NCI-H2196 (cell line): ENCODE results near the gene DCUN1D3.
A peak's percentile ranks its signal among the peaks of the same experiment; 100 is the strongest.
"Not testable (repeated sequence)": the region's sequence is repeated elsewhere in the genome, so short reads cannot be mapped to it uniquely, and the experiment has no call there.

Source experiments
- DNase-seq: peaks from one replicate; lab custom pipeline; 2025; ENCODE audit not compliant: unreplicated experiment; lab: John Stamatoyannopoulos, UW

The DCUN1D3 gene

GRCh38 chr16:20900299-20901067 lies at the start of gene DCUN1D3, which contains the start of gene LYRM1:
Gene DCUN1D3, minus strand, starts transcription at chr16:20900358. Its CDS starts 37,820 bp downstream, at chr16:20862538.
Gene LYRM1, plus strand, starts transcription at chr16:20900771. Its CDS starts 14,785 bp downstream, at chr16:20915556.
- peak; percentile 95 for DNase-seq

GRCh38 chr16:20949660-20950059 lies 49.5 kb upstream of the DCUN1D3 start:
- no peak for DNase-seq

GRCh38 chr16:20948444-20948843 lies 48.3 kb upstream of the DCUN1D3 start:
- no peak for DNase-seq

- DNase-seq, result no peak
Measured at GRCh38 chr16:20946015-20946629, 46.0 kb upstream of the DCUN1D3 start.

- not testable (repeated sequence) for DNase-seq
Measured at GRCh38 chr16:20945575-20945875, 45.4 kb upstream of the DCUN1D3 start.

- DNase-seq, result no peak
Measured at GRCh38 chr16:20944861-20945574, 44.9 kb upstream of the DCUN1D3 start.

- no peak for DNase-seq
Measured at GRCh38 chr16:20942256-20942655, 42.1 kb upstream of the DCUN1D3 start.

DNA sequence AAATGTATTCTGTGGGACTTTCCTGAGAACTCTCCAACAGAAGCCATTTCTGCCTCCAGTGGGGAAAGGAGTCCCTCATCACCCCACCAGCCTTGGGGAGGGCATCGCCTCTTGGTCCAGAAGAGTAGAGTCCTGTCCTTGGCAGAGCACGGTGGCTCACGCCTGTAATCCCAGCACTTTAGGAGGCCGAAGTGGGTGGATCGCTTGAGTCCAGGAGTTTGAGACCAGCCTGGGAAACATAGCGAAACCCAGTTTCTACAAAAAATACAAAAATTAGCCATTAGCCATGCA lies 41.4 kb upstream of the DCUN1D3 start:
- no peak for DNase-seq

GRCh38 chr16:20940871-20941635 lies 40.9 kb upstream of the DCUN1D3 start:
- DNase-seq, result no peak

GRCh38 chr16:20939611-20940010 lies 39.5 kb upstream of the DCUN1D3 start:
- DNase-seq, result no peak

GRCh38 chr16:20938426-20938825 lies 38.3 kb upstream of the DCUN1D3 start:
- DNase-seq, result no peak

DNA sequence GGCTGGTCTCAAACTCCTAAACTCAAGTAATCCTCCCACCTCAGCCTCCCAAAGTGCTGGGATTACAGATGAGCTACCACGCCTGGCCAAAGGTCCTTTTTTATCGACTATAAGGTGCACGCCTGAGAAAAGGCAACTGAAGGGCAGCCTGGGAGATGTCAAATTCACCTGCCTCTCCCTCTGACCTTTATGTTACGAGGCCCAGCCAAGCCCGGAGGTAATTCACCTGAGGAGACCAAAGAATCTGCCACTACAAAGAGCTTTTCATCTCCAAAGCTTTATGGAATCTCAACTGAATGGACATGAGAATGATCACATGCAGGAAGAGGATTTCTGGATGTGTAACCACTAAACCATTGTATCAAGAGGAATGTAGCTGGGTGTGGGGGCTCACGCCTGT lies 37.6 kb upstream of the DCUN1D3 start:
- no peak for DNase-seq

- no peak for DNase-seq
Measured at GRCh38 chr16:20933589-20933988, 33.4 kb upstream of the DCUN1D3 start.

DNA sequence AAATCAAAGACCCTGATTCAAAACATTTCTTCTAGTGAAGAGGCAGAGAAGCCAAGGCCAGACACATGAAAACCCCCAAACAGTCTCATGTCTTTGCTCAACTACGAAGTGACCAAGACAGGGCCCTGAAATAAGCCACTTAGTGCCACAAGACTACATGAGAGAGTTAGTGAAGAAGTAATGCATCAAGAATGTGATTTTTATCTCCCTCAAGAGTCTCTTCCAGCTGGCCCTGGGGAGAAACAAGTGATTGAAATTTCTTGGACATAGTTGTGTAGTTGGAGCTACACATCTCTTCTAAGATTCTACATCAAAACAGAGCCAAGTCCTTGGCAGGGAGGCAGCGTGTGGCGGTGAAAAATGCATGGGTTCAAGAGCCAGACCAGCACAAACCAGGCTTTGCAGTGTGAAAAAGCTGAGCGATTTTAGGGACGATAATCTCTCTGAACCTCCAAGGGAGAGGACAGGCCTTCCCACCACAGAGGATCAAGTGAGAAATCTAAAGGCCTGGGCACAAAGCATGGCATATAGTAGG lies 31.0 kb upstream of the DCUN1D3 start:
- no peak for DNase-seq

GRCh38 chr16:20930365-20930690 lies 30.2 kb upstream of the DCUN1D3 start:
- no peak for DNase-seq

DNA sequence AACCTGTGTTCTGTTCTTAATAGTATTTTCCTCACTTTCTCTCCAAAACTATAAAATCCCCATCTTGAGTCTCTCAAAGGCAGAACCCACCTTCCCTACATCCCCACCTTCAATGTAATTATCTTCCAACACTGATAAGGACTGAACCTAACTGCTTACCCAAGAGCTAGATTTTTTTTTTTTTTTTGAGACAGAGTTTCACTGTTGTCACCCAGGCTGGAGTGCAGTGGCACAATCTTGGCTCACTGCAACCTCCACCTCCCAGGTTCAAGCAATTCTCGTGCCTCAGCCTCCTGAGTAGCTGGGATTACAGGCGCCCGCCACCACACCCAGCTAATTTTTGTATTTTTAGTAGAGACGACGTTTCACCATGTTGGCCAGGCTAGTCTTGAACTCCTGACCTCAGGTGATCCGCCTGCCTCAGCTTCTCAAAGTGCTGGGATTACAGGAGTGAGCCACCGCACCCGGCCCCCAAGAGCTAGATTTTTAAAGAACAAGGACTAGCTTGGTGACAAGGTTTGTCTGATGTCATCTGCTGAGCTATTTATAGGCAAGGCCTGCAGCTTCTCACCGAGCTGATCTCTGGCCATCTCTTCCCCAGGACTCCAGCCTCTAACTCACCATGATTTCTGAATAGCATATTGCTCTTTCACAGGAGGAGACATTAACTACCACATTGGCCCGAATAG lies 29.7 kb upstream of the DCUN1D3 start:
- not testable (repeated sequence) for DNase-seq

DNA sequence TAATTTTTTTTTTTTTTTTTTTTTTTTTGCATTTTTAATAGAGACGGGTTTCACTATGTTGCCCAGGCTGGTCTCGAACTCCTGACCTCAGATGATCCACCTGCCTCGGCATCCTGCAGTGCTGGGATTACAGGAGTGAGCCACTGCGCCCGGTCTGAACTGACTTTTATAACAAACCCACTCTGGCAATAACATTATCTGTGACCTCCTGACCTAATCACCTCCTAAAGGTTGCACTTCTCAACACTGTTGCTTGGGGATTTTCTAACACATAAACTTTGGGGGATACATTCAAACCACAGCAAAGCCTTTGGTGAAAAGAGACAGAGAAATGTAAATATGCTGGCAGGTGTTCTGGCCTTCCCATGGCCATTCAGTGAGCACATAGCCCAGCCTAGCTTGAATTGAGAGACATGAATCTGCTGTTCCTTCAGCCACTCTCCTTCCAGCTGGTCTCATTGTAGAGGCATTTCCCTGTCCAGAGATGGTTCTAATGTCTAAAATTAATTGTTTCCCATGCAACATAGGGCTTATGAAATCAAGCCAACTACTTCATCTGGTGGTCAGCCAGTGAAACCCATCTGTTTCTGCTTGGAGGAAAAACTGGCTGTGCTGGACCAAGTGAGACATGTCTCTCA lies 28.7 kb upstream of the DCUN1D3 start:
- DNase-seq, result no peak

GRCh38 chr16:20925751-20926150 lies 25.6 kb upstream of the DCUN1D3 start:
- no peak for DNase-seq

DNA sequence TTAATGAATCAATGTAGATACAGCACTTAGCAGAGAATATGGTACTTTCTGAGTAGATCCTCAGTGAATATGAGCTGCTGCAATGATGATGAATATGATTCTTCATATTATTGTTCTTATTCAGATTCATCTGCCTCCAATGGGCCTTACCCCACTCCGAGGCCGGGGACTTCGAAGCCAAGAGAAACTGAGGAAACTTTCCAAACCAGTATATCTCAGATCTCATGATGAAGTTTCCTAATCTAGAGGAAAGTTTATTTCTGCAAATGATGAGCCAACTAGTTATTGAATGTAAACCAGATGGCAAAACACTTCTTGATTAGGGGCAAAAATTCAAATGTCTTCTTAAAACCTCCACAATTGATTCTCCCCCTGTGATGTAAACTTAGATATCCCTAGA lies 23.7 kb upstream of the DCUN1D3 start:
- DNase-seq, result no peak

DNA sequence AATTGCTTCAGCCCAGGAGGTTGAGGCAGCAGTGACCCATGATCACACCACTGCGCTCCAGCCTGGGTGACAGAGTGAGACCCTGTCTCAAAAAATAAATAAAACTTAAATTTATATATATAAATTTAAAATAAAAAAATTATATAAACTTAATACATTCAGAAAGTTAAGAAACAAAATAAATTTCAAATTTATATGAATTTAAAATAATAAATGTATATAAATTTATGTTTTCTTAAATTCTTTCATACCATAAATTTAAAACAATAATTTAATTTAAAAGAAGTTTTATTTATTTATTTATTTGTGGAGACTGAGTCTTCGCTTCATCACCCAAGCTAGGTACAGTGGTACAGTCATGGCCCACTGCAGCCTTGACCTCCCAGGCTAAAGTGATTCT lies 20.6 kb upstream of the DCUN1D3 start:
- no peak for DNase-seq
